ENCODE measurements around the gene MACC1. TPM values are rescaled to one million over a fixed set of nuclear protein-coding genes. Genes with fewer than 3 reads are reported as not detected.
A peak's percentile ranks its signal among the peaks of the same experiment; 100 is the strongest.

The MACC1 gene
- total and polyA plus RNA-seq, 9 of the 15 experiments (the other 6 are each of a cell fraction or from before 2014, with no cell fraction given) = 5.9 to 30.2 (median 10.4) TPM

DNA sequence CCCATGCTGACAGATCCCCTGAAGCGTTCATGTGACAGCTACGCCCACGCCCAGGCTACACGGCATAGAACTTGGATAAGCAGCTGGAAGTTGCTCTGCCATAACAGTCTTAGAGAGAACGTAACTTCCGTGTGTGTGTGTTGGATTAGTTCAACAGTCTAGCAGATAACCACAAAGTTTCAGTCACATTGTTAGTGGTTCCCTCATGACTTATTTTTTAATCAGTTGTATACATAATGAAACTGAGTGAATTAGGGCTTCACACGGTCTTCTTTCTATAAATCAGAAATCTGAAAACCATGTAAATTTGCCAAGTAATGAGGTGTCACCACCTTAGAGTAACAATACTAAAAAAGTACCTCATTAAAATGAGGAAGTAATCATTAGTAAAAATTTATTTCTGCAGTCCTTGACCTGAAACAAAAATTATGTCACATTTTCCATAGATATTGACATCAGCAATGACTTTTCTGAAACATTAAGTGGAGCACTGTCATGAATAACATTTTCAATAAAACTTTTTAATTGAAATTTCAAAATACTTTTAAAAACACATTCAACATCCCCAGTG is 21.7 kb upstream of the MACC1 start (continued):
- TF ChIP-seq, protein P1, sequence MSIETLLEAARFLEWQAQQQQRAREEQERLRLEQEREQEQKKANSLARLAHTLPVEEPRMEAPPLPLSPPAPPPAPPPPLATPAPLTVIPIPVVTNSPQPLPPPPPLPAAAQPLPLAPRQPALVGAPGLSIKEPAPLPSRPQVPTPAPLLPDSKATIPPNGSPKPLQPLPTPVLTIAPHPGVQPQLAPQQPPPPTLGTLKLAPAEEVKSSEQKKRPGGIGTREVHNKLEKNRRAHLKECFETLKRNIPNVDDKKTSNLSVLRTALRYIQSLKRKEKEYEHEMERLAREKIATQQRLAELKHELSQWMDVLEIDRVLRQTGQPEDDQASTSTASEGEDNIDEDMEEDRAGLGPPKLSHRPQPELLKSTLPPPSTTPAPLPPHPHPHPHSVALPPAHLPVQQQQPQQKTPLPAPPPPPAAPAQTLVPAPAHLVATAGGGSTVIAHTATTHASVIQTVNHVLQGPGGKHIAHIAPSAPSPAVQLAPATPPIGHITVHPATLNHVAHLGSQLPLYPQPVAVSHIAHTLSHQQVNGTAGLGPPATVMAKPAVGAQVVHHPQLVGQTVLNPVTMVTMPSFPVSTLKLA (conservative IDR thresholded peaks at IDR 0.05) = peak; percentile 38 to 67; a peak in 2 of 4 replicates
- TF ChIP-seq CREBBP (IDR thresholded peaks at IDR 0.05; ENCODE audit: low read depth, low read length) (no peak), RBM25 (IDR thresholded peaks at IDR 0.05; ENCODE audit: low read depth, low read length, severe bottlenecking) (no peak), HNRNPLL (IDR thresholded peaks at IDR 0.05; ENCODE audit: low read depth, low read length, poor library complexity, severe bottlenecking) (peak; percentile 63), RNF2 (IDR thresholded peaks at IDR 0.05) (peak; percentile 44; the same call in 1 of the 2 replicates), SMARCE1 (IDR thresholded peaks at IDR 0.05) (no peak), DNMT1 (IDR thresholded peaks at IDR 0.05) (no peak), RBM17 (IDR thresholded peaks at IDR 0.05; ENCODE audit: borderline replicate concordance, low read depth, low read length) (no peak), RBM34 (IDR thresholded peaks at IDR 0.05; ENCODE audit: borderline replicate concordance, insufficient read depth, low read length) (no peak), HOXB6 (CRISPR knock-in tag; IDR thresholded peaks at IDR 0.05; ENCODE audit: borderline replicate concordance) (no peak), ZNF699 (CRISPR knock-in tag; IDR thresholded peaks at IDR 0.05; ENCODE audit: insufficient replicate concordance) (no peak), U2AF2 (optimal IDR thresholded peaks at IDR 0.05; ENCODE audit: low read depth, low read length) (no peak), ZNF23 (CRISPR knock-in tag; IDR thresholded peaks at IDR 0.05) (no peak), ZFP36 (IDR thresholded peaks at IDR 0.05; ENCODE audit: low read depth, low read length, partially characterized antibody) (no peak), ZNF253 (CRISPR knock-in tag; conservative IDR thresholded peaks at IDR 0.05) (no peak), ZNF444 (CRISPR knock-in tag; IDR thresholded peaks at IDR 0.05) (no peak), ZBTB17 (CRISPR knock-in tag; IDR thresholded peaks at IDR 0.05) (no peak), ZNF140 (CRISPR knock-in tag; IDR thresholded peaks at IDR 0.05) (0 out of 2 replicates have a peak, but pooled peaks have one; percentile 30), SMARCB1 (IDR thresholded peaks at IDR 0.05; ENCODE audit: insufficient read length, low read depth) (no peak), ZFPM2 (CRISPR knock-in tag; IDR thresholded peaks at IDR 0.05) (no peak), TAF15 (IDR thresholded peaks at IDR 0.05; ENCODE audit: low read depth, low read length) (no peak)
- TF ChIP-seq, protein P2, sequence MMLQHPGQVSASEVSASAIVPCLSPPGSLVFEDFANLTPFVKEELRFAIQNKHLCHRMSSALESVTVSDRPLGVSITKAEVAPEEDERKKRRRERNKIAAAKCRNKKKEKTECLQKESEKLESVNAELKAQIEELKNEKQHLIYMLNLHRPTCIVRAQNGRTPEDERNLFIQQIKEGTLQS (IDR thresholded peaks at IDR 0.05) = no peak; the same call in 1 of the 2 replicates
- TF ChIP-seq, protein P2 (CRISPR knock-in tag; conservative IDR thresholded peaks at IDR 0.05) = no peak
- TF ChIP-seq, protein P3, sequence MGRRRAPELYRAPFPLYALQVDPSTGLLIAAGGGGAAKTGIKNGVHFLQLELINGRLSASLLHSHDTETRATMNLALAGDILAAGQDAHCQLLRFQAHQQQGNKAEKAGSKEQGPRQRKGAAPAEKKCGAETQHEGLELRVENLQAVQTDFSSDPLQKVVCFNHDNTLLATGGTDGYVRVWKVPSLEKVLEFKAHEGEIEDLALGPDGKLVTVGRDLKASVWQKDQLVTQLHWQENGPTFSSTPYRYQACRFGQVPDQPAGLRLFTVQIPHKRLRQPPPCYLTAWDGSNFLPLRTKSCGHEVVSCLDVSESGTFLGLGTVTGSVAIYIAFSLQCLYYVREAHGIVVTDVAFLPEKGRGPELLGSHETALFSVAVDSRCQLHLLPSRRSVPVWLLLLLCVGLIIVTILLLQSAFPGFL (CRISPR knock-in tag; IDR thresholded peaks at IDR 0.05) = no peak
- TF ChIP-seq, protein P4, sequence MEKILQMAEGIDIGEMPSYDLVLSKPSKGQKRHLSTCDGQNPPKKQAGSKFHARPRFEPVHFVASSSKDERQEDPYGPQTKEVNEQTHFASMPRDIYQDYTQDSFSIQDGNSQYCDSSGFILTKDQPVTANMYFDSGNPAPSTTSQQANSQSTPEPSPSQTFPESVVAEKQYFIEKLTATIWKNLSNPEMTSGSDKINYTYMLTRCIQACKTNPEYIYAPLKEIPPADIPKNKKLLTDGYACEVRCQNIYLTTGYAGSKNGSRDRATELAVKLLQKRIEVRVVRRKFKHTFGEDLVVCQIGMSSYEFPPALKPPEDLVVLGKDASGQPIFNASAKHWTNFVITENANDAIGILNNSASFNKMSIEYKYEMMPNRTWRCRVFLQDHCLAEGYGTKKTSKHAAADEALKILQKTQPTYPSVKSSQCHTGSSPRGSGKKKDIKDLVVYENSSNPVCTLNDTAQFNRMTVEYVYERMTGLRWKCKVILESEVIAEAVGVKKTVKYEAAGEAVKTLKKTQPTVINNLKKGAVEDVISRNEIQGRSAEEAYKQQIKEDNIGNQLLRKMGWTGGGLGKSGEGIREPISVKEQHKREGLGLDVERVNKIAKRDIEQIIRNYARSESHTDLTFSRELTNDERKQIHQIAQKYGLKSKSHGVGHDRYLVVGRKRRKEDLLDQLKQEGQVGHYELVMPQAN (IDR thresholded peaks at IDR 0.05; ENCODE audit: borderline replicate concordance) = no peak
